ENCODE measurements around the gene B4GALNT1. TPM values are rescaled to one million over a fixed set of nuclear protein-coding genes. Genes with fewer than 3 reads are reported as not detected.

The B4GALNT1 gene
- total RNA-seq, 1 donor from 2014 or later = 21.4 TPM

DNA sequence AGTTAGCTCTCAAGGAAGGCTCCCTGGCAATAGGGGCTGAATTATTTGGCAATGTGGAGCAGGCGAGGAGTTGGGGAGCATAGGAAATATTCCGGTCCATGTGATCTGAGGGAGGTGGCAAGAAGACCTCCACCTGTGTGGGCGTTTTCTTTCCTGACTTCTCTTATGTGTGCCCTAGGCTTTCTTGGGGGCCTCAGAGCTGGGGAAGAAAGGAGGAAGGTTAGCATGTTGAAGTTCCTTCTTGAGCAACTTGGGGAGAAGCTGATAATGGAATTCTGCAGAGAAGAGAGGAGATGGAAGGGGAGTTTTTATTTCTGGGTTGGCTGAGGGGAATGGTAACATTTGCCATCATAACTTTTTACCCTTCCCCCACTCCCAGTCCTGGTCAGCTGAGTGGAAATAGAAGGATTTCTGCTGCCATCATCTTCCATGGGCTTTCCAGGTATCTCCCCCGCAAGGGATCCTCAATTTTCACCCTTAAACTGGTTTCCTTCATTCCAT is 27.1 kb downstream of the B4GALNT1 start:
- H3K4me3 Mint-ChIP-seq (ENCODE audit: unreplicated experiment) = peak overlapping the region; percentile 77
- no peaks in the 10 kb centered on the region for H3K9me3 Mint-ChIP-seq (ENCODE audit: low read depth)
- H3K36me3 Mint-ChIP-seq (ENCODE audit: low read depth) = peaks cover 11% of the 10 kb centered on the region
- no peak for DNase-seq (ENCODE audit: low spot score)
- peak overlapping the region; percentile 84 for H3K27ac Mint-ChIP-seq (ENCODE audit: unreplicated experiment)
- TF ChIP-seq, protein P1, sequence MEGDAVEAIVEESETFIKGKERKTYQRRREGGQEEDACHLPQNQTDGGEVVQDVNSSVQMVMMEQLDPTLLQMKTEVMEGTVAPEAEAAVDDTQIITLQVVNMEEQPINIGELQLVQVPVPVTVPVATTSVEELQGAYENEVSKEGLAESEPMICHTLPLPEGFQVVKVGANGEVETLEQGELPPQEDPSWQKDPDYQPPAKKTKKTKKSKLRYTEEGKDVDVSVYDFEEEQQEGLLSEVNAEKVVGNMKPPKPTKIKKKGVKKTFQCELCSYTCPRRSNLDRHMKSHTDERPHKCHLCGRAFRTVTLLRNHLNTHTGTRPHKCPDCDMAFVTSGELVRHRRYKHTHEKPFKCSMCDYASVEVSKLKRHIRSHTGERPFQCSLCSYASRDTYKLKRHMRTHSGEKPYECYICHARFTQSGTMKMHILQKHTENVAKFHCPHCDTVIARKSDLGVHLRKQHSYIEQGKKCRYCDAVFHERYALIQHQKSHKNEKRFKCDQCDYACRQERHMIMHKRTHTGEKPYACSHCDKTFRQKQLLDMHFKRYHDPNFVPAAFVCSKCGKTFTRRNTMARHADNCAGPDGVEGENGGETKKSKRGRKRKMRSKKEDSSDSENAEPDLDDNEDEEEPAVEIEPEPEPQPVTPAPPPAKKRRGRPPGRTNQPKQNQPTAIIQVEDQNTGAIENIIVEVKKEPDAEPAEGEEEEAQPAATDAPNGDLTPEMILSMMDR (IDR thresholded peaks at IDR 0.05) = no peak
- H3K4me1 Mint-ChIP-seq (ENCODE audit: low read depth) = peaks cover 43% of the 10 kb centered on the region
- no peaks in the 10 kb centered on the region for H3K27me3 Mint-ChIP-seq (ENCODE audit: low read depth)

- peaks cover 36% of the 10 kb centered on the region for H3K4me1 Mint-ChIP-seq (ENCODE audit: low read depth)
- DNase-seq (ENCODE audit: low spot score) = no peak
- no peaks in the 10 kb centered on the region for H3K27me3 Mint-ChIP-seq (ENCODE audit: low read depth)
- peak overlapping the region; percentile 84 for H3K27ac Mint-ChIP-seq (ENCODE audit: unreplicated experiment)
- TF ChIP-seq, protein P1 (IDR thresholded peaks at IDR 0.05) = no peak
- no peaks in the 10 kb centered on the region for H3K9me3 Mint-ChIP-seq (ENCODE audit: low read depth)
- H3K36me3 Mint-ChIP-seq (ENCODE audit: low read depth) = peaks cover 14% of the 10 kb centered on the region
- peak overlapping the region; percentile 77 for H3K4me3 Mint-ChIP-seq (ENCODE audit: unreplicated experiment)
Measured at GRCh38 chr12:57604992-57605810, 27.8 kb downstream of the B4GALNT1 start.

GRCh38 chr12:57604454-57604991 is 28.5 kb downstream of the B4GALNT1 start, which contains the start of gene DTX3:
TSS of gene DTX3 (plus strand) at chr12:57604824. CDS start at chr12:57606518, 1,694 bp downstream.
- H3K9me3 Mint-ChIP-seq (ENCODE audit: low read depth) = no peaks in the 10 kb centered on the region
- H3K4me1 Mint-ChIP-seq (ENCODE audit: low read depth) = peaks cover 31% of the 10 kb centered on the region
- peak within 1 kb of the TSS; percentile 77 for H3K4me3 Mint-ChIP-seq (ENCODE audit: unreplicated experiment)
- no peak for DNase-seq (ENCODE audit: low spot score)
- H3K27me3 Mint-ChIP-seq (ENCODE audit: low read depth) = no peaks in the 10 kb centered on the region
- peak within 1 kb of the TSS; percentile 94 for H3K27ac Mint-ChIP-seq (ENCODE audit: unreplicated experiment)
- peaks cover 18% of the 10 kb centered on the region for H3K36me3 Mint-ChIP-seq (ENCODE audit: low read depth)
- TF ChIP-seq, protein P1 (IDR thresholded peaks at IDR 0.05) = no peak

- peaks cover 25% of the 10 kb centered on the region for H3K4me1 Mint-ChIP-seq (ENCODE audit: low read depth)
- H3K36me3 Mint-ChIP-seq (ENCODE audit: low read depth) = peaks cover 21% of the 10 kb centered on the region
- TF ChIP-seq, protein P1 (IDR thresholded peaks at IDR 0.05) = no peak
- no peak for DNase-seq (ENCODE audit: low spot score)
- no peaks in the 10 kb centered on the region for H3K9me3 Mint-ChIP-seq (ENCODE audit: low read depth)
- H3K4me3 Mint-ChIP-seq (ENCODE audit: unreplicated experiment) = peak overlapping the region; percentile 77
- H3K27ac Mint-ChIP-seq (ENCODE audit: unreplicated experiment) = peak overlapping the region; percentile 94
- no peaks in the 10 kb centered on the region for H3K27me3 Mint-ChIP-seq (ENCODE audit: low read depth)
Measured at GRCh38 chr12:57603815-57604453, 29.1 kb downstream of the B4GALNT1 start.

DNA sequence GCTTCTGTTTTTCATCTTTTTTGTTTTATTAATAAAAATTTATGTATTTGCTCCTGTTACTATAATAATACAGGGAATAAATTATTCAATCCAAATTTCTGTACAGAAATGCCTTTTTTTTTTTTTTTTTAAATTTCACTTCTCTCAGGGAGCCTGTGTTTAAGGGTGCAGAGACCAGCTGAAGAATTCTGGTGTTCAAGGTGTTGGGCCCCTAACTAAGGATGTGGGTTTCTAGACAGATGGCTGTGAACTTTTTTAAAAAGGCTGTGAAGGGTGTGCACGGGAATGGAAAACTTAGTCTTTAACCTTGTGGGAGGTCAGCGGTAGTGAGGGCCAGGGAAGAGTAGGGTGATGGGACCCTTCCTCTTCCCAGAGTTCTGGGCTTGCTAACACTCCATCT is 29.7 kb downstream of the B4GALNT1 start:
- no peak overlapping the region for H3K4me3 Mint-ChIP-seq (ENCODE audit: unreplicated experiment)
- H3K4me1 Mint-ChIP-seq (ENCODE audit: low read depth) = peaks cover 25% of the 10 kb centered on the region
- H3K36me3 Mint-ChIP-seq (ENCODE audit: low read depth) = peaks cover 21% of the 10 kb centered on the region
- no peaks in the 10 kb centered on the region for H3K9me3 Mint-ChIP-seq (ENCODE audit: low read depth)
- H3K27ac Mint-ChIP-seq (ENCODE audit: unreplicated experiment) = peak overlapping the region; percentile 94
- TF ChIP-seq, protein P1 (IDR thresholded peaks at IDR 0.05) = no peak
- H3K27me3 Mint-ChIP-seq (ENCODE audit: low read depth) = no peaks in the 10 kb centered on the region
- no peak for DNase-seq (ENCODE audit: low spot score)
